Measurements from ENCODE around the gene MEX3D.

MEX3D gene

DNA sequence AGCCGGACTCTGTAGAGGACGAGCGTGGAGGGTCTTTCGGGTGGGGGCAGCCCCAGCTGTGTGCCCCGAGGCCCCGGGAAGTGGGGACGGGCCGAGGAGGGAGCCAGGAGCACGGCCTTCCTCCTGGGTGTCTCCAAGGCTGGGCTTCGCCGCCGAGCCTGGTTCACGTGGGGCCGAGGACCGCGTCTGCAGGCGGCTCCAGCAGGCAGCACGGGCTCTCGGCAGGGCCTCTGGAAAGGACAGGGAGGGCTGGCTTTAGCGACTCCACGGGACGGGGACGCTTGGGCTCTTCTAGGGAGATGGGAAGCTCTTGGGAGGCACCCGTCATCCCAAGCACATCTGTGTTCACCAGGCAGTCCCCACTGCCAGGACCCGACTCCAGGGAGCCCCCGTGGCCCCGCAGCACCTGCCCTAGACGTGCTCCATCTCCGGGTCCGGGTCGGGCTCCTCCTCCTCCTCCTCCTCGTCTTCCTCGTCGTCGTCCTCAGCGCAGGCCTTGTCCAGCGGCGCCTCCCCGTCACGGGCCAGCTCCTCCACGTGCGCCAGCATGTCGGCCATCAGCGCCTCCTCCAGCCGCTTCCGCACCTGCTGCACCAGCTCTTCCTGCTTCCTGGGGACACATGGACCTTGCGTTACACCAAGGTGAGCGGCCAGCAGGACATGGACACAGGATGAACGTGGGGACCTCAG lies 9.9 kb upstream of the MEX3D start:
- no peaks in the 10 kb centered on the region for H3K79me2 ChIP-seq (ENCODE audit: insufficient read depth, low read length)
- no peak overlapping the region for H3K27ac ChIP-seq (ENCODE audit: low read depth, low read length, poor library complexity, severe bottlenecking)
- no peaks in the 10 kb centered on the region for H4K20me1 ChIP-seq (ENCODE audit: insufficient read depth, low read length)
- H3K4me3 ChIP-seq (ENCODE audit: low read depth, low read length, poor library complexity, severe bottlenecking): no peak overlapping the region
- H3F3A ChIP-seq (ENCODE audit: insufficient read depth, low read length): no peaks in the 10 kb centered on the region
- H3K4me2 ChIP-seq (ENCODE audit: low read length): no peak overlapping the region
- H3K9me2 ChIP-seq (ENCODE audit: low read depth, low read length): no peaks in the 10 kb centered on the region
- H3K27me3 ChIP-seq (ENCODE audit: insufficient read depth, low read length): no peaks in the 10 kb centered on the region
- no peak overlapping the region for H3K9ac ChIP-seq (ENCODE audit: low read length)
- H3K4me1 ChIP-seq (ENCODE audit: insufficient read depth, low read length, severe bottlenecking): no peaks in the 10 kb centered on the region
- H3K36me3 ChIP-seq (ENCODE audit: insufficient read depth, low read length): peaks cover 71% of the 10 kb centered on the region
- TF ChIP-seq, protein P1, sequence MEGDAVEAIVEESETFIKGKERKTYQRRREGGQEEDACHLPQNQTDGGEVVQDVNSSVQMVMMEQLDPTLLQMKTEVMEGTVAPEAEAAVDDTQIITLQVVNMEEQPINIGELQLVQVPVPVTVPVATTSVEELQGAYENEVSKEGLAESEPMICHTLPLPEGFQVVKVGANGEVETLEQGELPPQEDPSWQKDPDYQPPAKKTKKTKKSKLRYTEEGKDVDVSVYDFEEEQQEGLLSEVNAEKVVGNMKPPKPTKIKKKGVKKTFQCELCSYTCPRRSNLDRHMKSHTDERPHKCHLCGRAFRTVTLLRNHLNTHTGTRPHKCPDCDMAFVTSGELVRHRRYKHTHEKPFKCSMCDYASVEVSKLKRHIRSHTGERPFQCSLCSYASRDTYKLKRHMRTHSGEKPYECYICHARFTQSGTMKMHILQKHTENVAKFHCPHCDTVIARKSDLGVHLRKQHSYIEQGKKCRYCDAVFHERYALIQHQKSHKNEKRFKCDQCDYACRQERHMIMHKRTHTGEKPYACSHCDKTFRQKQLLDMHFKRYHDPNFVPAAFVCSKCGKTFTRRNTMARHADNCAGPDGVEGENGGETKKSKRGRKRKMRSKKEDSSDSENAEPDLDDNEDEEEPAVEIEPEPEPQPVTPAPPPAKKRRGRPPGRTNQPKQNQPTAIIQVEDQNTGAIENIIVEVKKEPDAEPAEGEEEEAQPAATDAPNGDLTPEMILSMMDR (IDR thresholded peaks at IDR 0.05; ENCODE audit: low read length): no peak
- no peak for TF ChIP-seq EZH2 (IDR thresholded peaks at IDR 0.05; ENCODE audit: borderline replicate concordance, low read length)
- H3K9me3 ChIP-seq (ENCODE audit: low read length): no peaks in the 10 kb centered on the region
- H2AFZ ChIP-seq (ENCODE audit: low read length): no peak overlapping the region

DNA sequence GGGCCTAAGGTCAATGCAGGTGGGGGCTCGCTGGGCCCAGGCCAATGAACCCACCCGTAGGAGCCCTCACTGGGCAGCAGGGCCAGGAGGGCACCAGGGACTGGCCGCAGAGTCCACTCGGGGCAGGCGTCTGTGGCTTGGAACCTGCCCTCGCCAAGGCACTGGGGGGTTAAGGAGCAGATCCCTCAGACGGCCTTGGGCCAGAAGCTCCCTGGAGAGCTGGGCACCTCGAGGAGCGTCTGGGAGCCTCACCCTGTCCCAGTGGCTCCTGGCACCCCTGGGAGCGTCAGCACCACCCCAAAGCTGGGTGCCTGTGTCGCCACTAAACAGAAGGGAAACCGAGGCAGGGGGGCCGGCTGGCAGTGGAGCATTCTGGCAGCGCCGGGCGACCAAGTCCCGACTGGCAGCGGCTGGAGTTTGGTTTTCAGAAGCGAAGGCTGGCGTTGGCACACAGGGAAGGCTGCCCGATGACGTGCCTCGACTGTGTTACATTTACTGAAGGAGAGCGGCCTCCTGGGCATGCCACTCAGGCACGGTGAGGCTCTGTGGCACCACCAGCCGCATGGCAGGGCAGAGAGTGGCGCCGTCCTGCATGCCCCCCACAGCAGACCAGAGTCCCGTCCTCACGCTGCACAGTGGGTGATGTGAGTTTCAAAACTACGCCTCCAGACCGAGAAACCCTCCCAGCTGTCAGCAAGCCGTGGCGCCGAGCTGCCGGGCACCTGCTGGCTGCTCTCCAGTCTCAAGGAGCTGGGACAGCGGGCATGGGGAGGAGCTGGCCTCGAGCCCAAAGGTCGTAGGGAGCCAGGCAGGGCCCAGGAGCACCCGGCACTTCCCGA lies 9.2 kb upstream of the MEX3D start:
- H3F3A ChIP-seq (ENCODE audit: insufficient read depth, low read length): no peaks in the 10 kb centered on the region
- no peaks in the 10 kb centered on the region for H3K27me3 ChIP-seq (ENCODE audit: insufficient read depth, low read length)
- no peaks in the 10 kb centered on the region for H4K20me1 ChIP-seq (ENCODE audit: insufficient read depth, low read length)
- no peaks in the 10 kb centered on the region for H3K4me1 ChIP-seq (ENCODE audit: insufficient read depth, low read length, severe bottlenecking)
- H2AFZ ChIP-seq (ENCODE audit: low read length): no peak overlapping the region
- no peaks in the 10 kb centered on the region for H3K9me3 ChIP-seq (ENCODE audit: low read length)
- H3K36me3 ChIP-seq (ENCODE audit: insufficient read depth, low read length): peaks cover 65% of the 10 kb centered on the region
- TF ChIP-seq, protein P1 (IDR thresholded peaks at IDR 0.05; ENCODE audit: low read length): no peak
- no peak for TF ChIP-seq EZH2 (IDR thresholded peaks at IDR 0.05; ENCODE audit: borderline replicate concordance, low read length)
- no peaks in the 10 kb centered on the region for H3K9me2 ChIP-seq (ENCODE audit: low read depth, low read length)
- H3K4me2 ChIP-seq (ENCODE audit: low read length): no peak overlapping the region
- no peak overlapping the region for H3K27ac ChIP-seq (ENCODE audit: low read depth, low read length, poor library complexity, severe bottlenecking)
- no peak overlapping the region for H3K9ac ChIP-seq (ENCODE audit: low read length)
- no peaks in the 10 kb centered on the region for H3K79me2 ChIP-seq (ENCODE audit: insufficient read depth, low read length)
- no peak overlapping the region for H3K4me3 ChIP-seq (ENCODE audit: low read depth, low read length, poor library complexity, severe bottlenecking)

DNA sequence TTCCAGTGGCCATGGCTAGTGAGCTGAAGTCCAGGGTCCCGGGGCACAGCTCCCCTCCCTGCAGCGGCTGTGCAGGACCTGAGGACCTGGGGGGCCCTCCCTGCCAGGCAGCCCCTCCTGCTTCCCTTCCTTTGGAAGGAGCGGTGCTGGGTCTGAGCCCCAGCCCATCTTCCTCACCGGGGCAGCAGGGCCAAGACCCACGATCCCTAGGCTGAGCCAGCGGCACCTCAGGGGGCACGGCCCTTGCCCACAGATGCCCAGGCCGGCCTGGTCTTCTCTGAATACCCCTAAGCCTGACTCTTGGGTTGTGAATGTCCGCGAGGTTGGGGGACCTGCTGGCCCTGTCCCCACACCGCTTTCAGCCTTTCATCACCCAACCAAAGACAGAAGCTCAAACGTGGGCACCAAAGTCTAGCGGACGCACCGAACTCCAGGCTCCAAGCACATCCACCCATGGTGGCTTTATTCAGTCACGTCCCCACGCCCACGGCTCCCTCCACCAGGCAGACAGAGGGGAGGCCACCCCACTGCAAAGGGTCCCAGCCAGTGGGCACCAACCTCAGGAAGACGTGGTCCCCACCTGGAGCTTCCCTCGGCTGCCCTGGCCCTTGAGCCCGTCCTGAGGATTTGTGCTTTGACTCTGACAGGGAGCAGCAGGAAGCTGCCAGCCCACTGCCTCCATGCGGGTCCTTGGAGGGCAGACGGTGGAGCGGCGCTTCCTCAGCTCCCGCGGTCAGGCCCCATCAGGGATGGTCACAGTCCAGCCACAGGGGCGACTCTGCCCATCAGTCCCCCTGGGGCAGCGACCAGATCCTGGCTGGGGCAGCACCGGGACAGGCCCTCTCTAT lies 8.3 kb upstream of the MEX3D start:
- Histone ChIP-seq H2AFZ (ENCODE audit: low read length) (no peak overlapping the region), H3K36me3 (ENCODE audit: insufficient read depth, low read length) (peaks cover 56% of the 10 kb centered on the region), H3K79me2 (ENCODE audit: insufficient read depth, low read length) (no peaks in the 10 kb centered on the region), H3K4me1 (ENCODE audit: insufficient read depth, low read length, severe bottlenecking) (no peaks in the 10 kb centered on the region), H4K20me1 (ENCODE audit: insufficient read depth, low read length) (no peaks in the 10 kb centered on the region), H3K4me3 (ENCODE audit: low read depth, low read length, poor library complexity, severe bottlenecking) (no peak overlapping the region), H3K9me2 (ENCODE audit: low read depth, low read length) (no peaks in the 10 kb centered on the region), H3K9ac (ENCODE audit: low read length) (no peak overlapping the region), H3K27me3 (ENCODE audit: insufficient read depth, low read length) (no peaks in the 10 kb centered on the region), H3F3A (ENCODE audit: insufficient read depth, low read length) (no peaks in the 10 kb centered on the region), H3K9me3 (ENCODE audit: low read length) (no peaks in the 10 kb centered on the region), H3K4me2 (ENCODE audit: low read length) (no peak overlapping the region), H3K27ac (ENCODE audit: low read depth, low read length, poor library complexity, severe bottlenecking) (no peak overlapping the region)
- TF ChIP-seq, protein P1 (IDR thresholded peaks at IDR 0.05; ENCODE audit: low read length): no peak
- TF ChIP-seq EZH2 (IDR thresholded peaks at IDR 0.05; ENCODE audit: borderline replicate concordance, low read length): no peak

All from OCI-LY1 (cell line).